HG03571 (cell line): ENCODE data around the gene C1orf52.

Experiments used
- ATAC-seq: cut with Tn5 transposase; IDR thresholded peaks from one replicate; pipeline ENCODE4 v1.9.1; 2021; ENCODE audit not compliant: unreplicated experiment

Gene C1orf52

GRCh38 chr1:85259118-85259911 lies at the start of gene C1orf52:
Gene C1orf52, minus strand, starts transcription at chr1:85259662. Its CDS starts 29 bp downstream, at chr1:85259633.
- ATAC-seq, result peak; percentile 99

GRCh38 chr1:85308833-85309350 lies 49.4 kb upstream of the C1orf52 start:
- no peak for ATAC-seq

- ATAC-seq, result peak; percentile 85
Observed at GRCh38 chr1:85307987-85308832, 48.7 kb upstream of the C1orf52 start.

- no peak for ATAC-seq
Observed at GRCh38 chr1:85306236-85306635, 46.8 kb upstream of the C1orf52 start.

GRCh38 chr1:85303440-85304162 lies 44.1 kb upstream of the C1orf52 start:
- no peak for ATAC-seq

- no peak for ATAC-seq
Observed at GRCh38 chr1:85300140-85300539, 40.7 kb upstream of the C1orf52 start.

- peak; percentile 93 for ATAC-seq
Observed at GRCh38 chr1:85297855-85298629, 38.6 kb upstream of the C1orf52 start.

- no peak for ATAC-seq
Observed at GRCh38 chr1:85297538-85297854, 38.0 kb upstream of the C1orf52 start.

- ATAC-seq, result no peak
Observed at GRCh38 chr1:85296980-85297379, 37.5 kb upstream of the C1orf52 start.

GRCh38 chr1:85295654-85296053 lies 36.2 kb upstream of the C1orf52 start:
- no peak for ATAC-seq

- ATAC-seq, result no peak
Observed at GRCh38 chr1:85295006-85295431, 35.6 kb upstream of the C1orf52 start.

GRCh38 chr1:85290826-85291225 lies 31.4 kb upstream of the C1orf52 start:
- ATAC-seq, result no peak

- no peak for ATAC-seq
Observed at GRCh38 chr1:85289848-85290335, 30.4 kb upstream of the C1orf52 start.

- ATAC-seq, result no peak
Observed at GRCh38 chr1:85289207-85289847, 29.9 kb upstream of the C1orf52 start.

GRCh38 chr1:85284202-85284601 lies 24.7 kb upstream of the C1orf52 start:
- no peak for ATAC-seq

- ATAC-seq, result no peak
Observed at GRCh38 chr1:85283475-85284199, 24.2 kb upstream of the C1orf52 start.

- ATAC-seq, result no peak
Observed at GRCh38 chr1:85282424-85282823, 23.0 kb upstream of the C1orf52 start.

GRCh38 chr1:85280636-85281035 lies 21.2 kb upstream of the C1orf52 start:
- no peak for ATAC-seq

- no peak for ATAC-seq
Observed at GRCh38 chr1:85279458-85280080, 20.1 kb upstream of the C1orf52 start.
